OCI-LY1 (cell line): ENCODE measurements around the gene DNAI4.

ENCODE experiments used
- H2AFZ ChIP-seq: fragments of 200-600 bp; sonication (generic), shearing (Covaris generic); 2 replicates; pipeline ENCODE4 v1.6.0; 2014; ENCODE audit warnings: antibody characterized with exemption, mild to moderate bottlenecking, low read length
- H3F3A ChIP-seq: fragments of 200-600 bp; sonication (generic), shearing (Covaris generic); 2 replicates; pipeline ENCODE4 v1.6.0; 2014; ENCODE audit warnings: mild to moderate bottlenecking, antibody characterized with exemption, low read length, moderate library complexity; ENCODE audit not compliant: insufficient read depth
- H3K27ac ChIP-seq: fragments of 200-600 bp; sonication (generic); 2 replicates; pipeline ENCODE4 v1.5.1; 2014; ENCODE audit warnings: low read length, mixed run types, mild to moderate bottlenecking, low read depth; ENCODE audit not compliant: poor library complexity, severe bottlenecking
- H3K27me3 ChIP-seq: fragments of 200-600 bp; sonication (generic); 2 replicates; pipeline ENCODE4 v1.6.0; 2014; ENCODE audit warnings: antibody characterized with exemption, mild to moderate bottlenecking, low read length, moderate library complexity; ENCODE audit not compliant: insufficient read depth
- H3K36me3 ChIP-seq: fragments of 200-600 bp; sonication (generic); 2 replicates; pipeline ENCODE4 v1.6.1; 2014; ENCODE audit warnings: mild to moderate bottlenecking, antibody characterized with exemption, low read length, moderate library complexity, mixed read lengths; ENCODE audit not compliant: insufficient read depth
- H3K4me1 ChIP-seq: fragments of 200-600 bp; sonication (generic); 2 replicates; pipeline ENCODE4 v1.5.1; 2014; ENCODE audit warnings: mild to moderate bottlenecking, low read length, moderate library complexity; ENCODE audit not compliant: insufficient read depth, severe bottlenecking
- H3K4me2 ChIP-seq: fragments of 200-600 bp; sonication (generic), shearing (Covaris generic); 2 replicates; pipeline ENCODE4 v1.6.1; 2014; ENCODE audit warnings: low read length
- H3K4me3 ChIP-seq: fragments of 200-600 bp; sonication (generic); 2 replicates; pipeline ENCODE4 v1.5.1; 2014; ENCODE audit warnings: low read length, low read depth, mild to moderate bottlenecking, mixed read lengths; ENCODE audit not compliant: poor library complexity, severe bottlenecking
- H3K79me2 ChIP-seq: fragments of 200-600 bp; shearing (Covaris generic); 2 replicates; pipeline ENCODE4 v1.6.1; 2016; ENCODE audit warnings: mixed run types, low read length, mixed read lengths; ENCODE audit not compliant: insufficient read depth
- H3K9ac ChIP-seq: fragments of 200-600 bp; sonication (generic), shearing (Covaris generic); 2 replicates; pipeline ENCODE4 v1.6.1; 2014; ENCODE audit warnings: mild to moderate bottlenecking, low read length, mixed read lengths
- H3K9me2 ChIP-seq: fragments of 200-600 bp; sonication (generic), shearing (Covaris generic); 2 replicates; pipeline ENCODE4 v1.6.1; 2014; ENCODE audit warnings: low read depth, mild to moderate bottlenecking, low read length, mixed read lengths
- H3K9me3 ChIP-seq: fragments of 200-600 bp; shearing (Covaris generic); 2 replicates; pipeline ENCODE4 v1.6.1; 2014; ENCODE audit warnings: low read length, mixed read lengths
- H4K20me1 ChIP-seq: fragments of 200-600 bp; sonication (generic), shearing (Covaris generic); 2 replicates; pipeline ENCODE4 v1.6.0; 2016; ENCODE audit warnings: mild to moderate bottlenecking, low read length; ENCODE audit not compliant: insufficient read depth
- EZH2 ChIP-seq: fragments of 200-600 bp; sonication (generic), shearing (Covaris generic); IDR thresholded peaks from 2 replicates; pipeline ENCODE4 v1.8.0; 2017; ENCODE audit warnings: borderline replicate concordance, mixed run types, mild to moderate bottlenecking, antibody characterized with exemption, low read length, moderate library complexity, mixed read lengths
- TF ChIP-seq, protein P1 (sequence below): fragments of 200-600 bp; sonication (generic), shearing (Covaris generic); IDR thresholded peaks from 2 replicates; pipeline ENCODE4 v1.5.1; 2017; ENCODE audit warnings: mild to moderate bottlenecking, antibody characterized with exemption, low read length, moderate library complexity, mixed read lengths

The DNAI4 gene

DNA sequence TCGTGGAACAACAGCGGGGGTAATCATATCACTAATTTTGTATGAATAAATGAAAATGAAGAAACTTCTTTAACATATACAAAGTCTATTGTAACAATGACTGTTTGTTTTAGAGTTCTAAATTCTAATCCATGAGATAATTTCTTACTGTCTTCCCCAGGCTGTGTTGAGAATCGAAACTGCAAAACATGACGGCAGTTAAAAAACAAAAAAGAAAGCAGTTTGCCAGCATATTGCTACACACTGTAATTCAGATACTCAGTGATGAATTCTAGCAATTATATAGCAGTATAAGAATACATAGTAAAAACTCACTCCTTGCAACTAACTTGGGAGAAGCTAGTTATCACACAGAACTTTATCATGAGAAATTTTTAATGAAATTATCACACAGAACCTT is 145.7 kb downstream of the DNAI4 start:
- Histone ChIP-seq H3K9ac (no peak overlapping the region), H3K9me3 (no peaks in the 10 kb centered on the region), H3K27ac (no peak overlapping the region), H3K27me3 (no peaks in the 10 kb centered on the region), H3K4me1 (no peaks in the 10 kb centered on the region), H3K79me2 (no peaks in the 10 kb centered on the region), H3K36me3 (no peaks in the 10 kb centered on the region), H3F3A (no peaks in the 10 kb centered on the region), H3K4me3 (no peak overlapping the region), H3K4me2 (no peak overlapping the region), H3K9me2 (no peaks in the 10 kb centered on the region), H4K20me1 (no peaks in the 10 kb centered on the region), H2AFZ (no peak overlapping the region)
- TF ChIP-seq, protein P1, sequence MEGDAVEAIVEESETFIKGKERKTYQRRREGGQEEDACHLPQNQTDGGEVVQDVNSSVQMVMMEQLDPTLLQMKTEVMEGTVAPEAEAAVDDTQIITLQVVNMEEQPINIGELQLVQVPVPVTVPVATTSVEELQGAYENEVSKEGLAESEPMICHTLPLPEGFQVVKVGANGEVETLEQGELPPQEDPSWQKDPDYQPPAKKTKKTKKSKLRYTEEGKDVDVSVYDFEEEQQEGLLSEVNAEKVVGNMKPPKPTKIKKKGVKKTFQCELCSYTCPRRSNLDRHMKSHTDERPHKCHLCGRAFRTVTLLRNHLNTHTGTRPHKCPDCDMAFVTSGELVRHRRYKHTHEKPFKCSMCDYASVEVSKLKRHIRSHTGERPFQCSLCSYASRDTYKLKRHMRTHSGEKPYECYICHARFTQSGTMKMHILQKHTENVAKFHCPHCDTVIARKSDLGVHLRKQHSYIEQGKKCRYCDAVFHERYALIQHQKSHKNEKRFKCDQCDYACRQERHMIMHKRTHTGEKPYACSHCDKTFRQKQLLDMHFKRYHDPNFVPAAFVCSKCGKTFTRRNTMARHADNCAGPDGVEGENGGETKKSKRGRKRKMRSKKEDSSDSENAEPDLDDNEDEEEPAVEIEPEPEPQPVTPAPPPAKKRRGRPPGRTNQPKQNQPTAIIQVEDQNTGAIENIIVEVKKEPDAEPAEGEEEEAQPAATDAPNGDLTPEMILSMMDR: no peak
- no peak for TF ChIP-seq EZH2

DNA sequence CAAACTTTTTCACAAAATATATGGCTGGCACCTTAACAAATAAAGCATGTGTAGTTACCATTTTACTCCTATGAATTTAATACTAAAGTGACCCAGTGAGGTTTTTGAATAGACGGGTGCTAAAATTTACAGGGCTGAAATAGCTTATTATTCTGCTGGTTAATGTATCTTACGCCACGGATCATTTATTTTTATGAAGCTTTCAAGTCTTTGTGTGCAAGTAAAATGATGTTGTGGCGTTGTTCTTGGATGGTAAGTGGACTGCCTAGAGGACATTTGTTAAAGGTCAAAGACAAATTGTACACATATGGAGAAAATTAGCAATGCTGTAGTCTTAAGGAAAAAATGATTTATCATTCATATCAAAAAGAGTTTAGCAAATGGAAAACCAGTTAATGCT is 146.4 kb downstream of the DNAI4 start:
- no peak overlapping the region for H3K27ac ChIP-seq

DNA sequence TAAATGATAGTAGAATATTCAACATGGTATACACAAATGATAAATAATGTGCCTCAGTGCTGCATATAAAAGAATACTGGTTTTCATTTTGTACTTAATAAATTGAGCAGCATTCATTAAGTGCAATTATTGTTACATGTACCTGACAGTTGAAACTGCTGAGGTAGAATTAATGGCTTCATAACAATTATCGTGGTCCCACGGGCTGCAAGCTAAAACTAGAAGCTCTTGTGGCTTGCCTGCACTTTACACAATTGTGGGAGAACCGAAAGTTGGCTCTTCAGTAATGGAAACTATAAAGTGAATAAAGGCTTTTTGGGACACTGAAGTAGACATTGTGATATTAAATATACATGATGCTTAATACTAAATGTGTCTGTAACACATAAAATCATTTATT is 146.8 kb downstream of the DNAI4 start:
- H2AFZ ChIP-seq: no peak overlapping the region
- H3K9ac ChIP-seq: no peak overlapping the region

More for the DNA sequence above, 146.4 kb downstream of the DNAI4 start:
- Histone ChIP-seq H3K4me2 (no peak overlapping the region), H3K9ac (no peak overlapping the region), H3K4me3 (no peak overlapping the region), H3K79me2 (no peaks in the 10 kb centered on the region), H3K4me1 (no peaks in the 10 kb centered on the region), H2AFZ (no peak overlapping the region), H3K27me3 (no peaks in the 10 kb centered on the region), H3K36me3 (no peaks in the 10 kb centered on the region), H3F3A (no peaks in the 10 kb centered on the region), H3K9me3 (no peaks in the 10 kb centered on the region), H4K20me1 (no peaks in the 10 kb centered on the region), H3K9me2 (no peaks in the 10 kb centered on the region)
- TF ChIP-seq, protein P1: no peak
- TF ChIP-seq EZH2: no peak

More for the DNA sequence above, 146.8 kb downstream of the DNAI4 start:
- no peaks in the 10 kb centered on the region for H4K20me1 ChIP-seq
- no peak overlapping the region for H3K27ac ChIP-seq
- TF ChIP-seq EZH2: no peak
- TF ChIP-seq, protein P1: no peak
- no peaks in the 10 kb centered on the region for H3K4me1 ChIP-seq
- H3K4me3 ChIP-seq: no peak overlapping the region
- H3K9me3 ChIP-seq: no peaks in the 10 kb centered on the region
- no peaks in the 10 kb centered on the region for H3F3A ChIP-seq
- H3K4me2 ChIP-seq: no peak overlapping the region
- no peaks in the 10 kb centered on the region for H3K27me3 ChIP-seq
- no peaks in the 10 kb centered on the region for H3K79me2 ChIP-seq
- H3K9me2 ChIP-seq: no peaks in the 10 kb centered on the region
- H3K36me3 ChIP-seq: no peaks in the 10 kb centered on the region
